Prostate gland (tissue), 2 donors: Measurements from ENCODE around the gene APOL4. TPM values are rescaled to one million over a fixed set of nuclear protein-coding genes. Genes with fewer than 3 reads are reported as not detected.
"Not testable (repeated sequence)": the region's sequence is repeated elsewhere in the genome, so short reads cannot be mapped to it uniquely, and the experiment has no call there.

Experiments
- DNase-seq: peaks from one replicate; pipeline ENCODE4 v3.0.0-alpha.2; 2019; ENCODE audit warnings: low spot score
- H3K27ac ChIP-seq, 2 donors: fragments of 200-600 bp; sonication (generic); 2 replicates each; pipeline ENCODE4 v1.5.1; 2017 to 2019
- H3K27me3 ChIP-seq: fragments of 200-600 bp; sonication (generic); replicated peaks from 2 replicates; pipeline ENCODE4 v1.5.1; 2019; ENCODE audit not compliant: insufficient read depth
- H3K36me3 ChIP-seq, 2 donors: fragments of 200-600 bp; sonication (generic); 1 replicate in 1 of 2; 2 replicates in 1 of 2; pipeline versions ENCODE4 v1.5.1 to v1.8.1; 2017 to 2019
- H3K4me1 ChIP-seq: fragments of 200-600 bp; sonication (generic); replicated peaks from 2 replicates; pipeline ENCODE4 v1.5.1; 2019
- H3K4me3 ChIP-seq, 2 donors: fragments of 200-600 bp; sonication (generic); 2 replicates each; pipeline ENCODE4 v1.5.1; 2017 to 2019
- H3K9me3 ChIP-seq: fragments of 200-600 bp; sonication (generic); 2 replicates; pipeline ENCODE4 v1.5.1; 2017
- POLR2A ChIP-seq: fragments of 450-650 bp; IDR thresholded peaks from one replicate; pipeline ENCODE4 v1.6.1; 2016; ENCODE audit warnings: antibody characterized with exemption, mild to moderate bottlenecking
- POLR2AphosphoS5 ChIP-seq: sonication (generic); formaldehyde crosslinking; IDR thresholded peaks from one replicate; pipeline ENCODE4 v1.6.1; 2017; ENCODE audit warnings: antibody characterized with exemption
- WGBS: methylation state at CpG from one replicate; pipeline ENCODE4 v1.1.5; 2018; 5-methylcytosine and 5-hydroxymethylcytosine counted together
- intact Hi-C: fragments of 100-400 bp; cut with DNase I; formaldehyde crosslinking; loops from one replicate; pipeline ENCODE4 v1.14.2; 2022
- total RNA-seq, 2 donors: library from RNA; depleted of rRNA; stranded (reverse); fragments of >200 nt; gene quantifications; one replicate each; pipeline ENCODE4 v1.1.0, GENCODE V29; 2016
- TF ChIP-seq, protein P1 (sequence below), 4 experiments: fragments of 200-600 bp in 2 of 4; fragments of 450-650 bp in 2 of 4; sonication (generic) in 2 of 4; IDR thresholded peaks; 1 replicate in 3 of 4; 2 replicates in 1 of 4; pipeline ENCODE4 v1.5.1; 2016 to 2019; ENCODE audit warnings: antibody characterized with exemption in 4 of 4, mild to moderate bottlenecking in 2 of 4, moderate library complexity in 2 of 4

Gene APOL4
- total RNA-seq, 2 donors from 2014 or later, result 13.6 to 25.5 TPM

DNA sequence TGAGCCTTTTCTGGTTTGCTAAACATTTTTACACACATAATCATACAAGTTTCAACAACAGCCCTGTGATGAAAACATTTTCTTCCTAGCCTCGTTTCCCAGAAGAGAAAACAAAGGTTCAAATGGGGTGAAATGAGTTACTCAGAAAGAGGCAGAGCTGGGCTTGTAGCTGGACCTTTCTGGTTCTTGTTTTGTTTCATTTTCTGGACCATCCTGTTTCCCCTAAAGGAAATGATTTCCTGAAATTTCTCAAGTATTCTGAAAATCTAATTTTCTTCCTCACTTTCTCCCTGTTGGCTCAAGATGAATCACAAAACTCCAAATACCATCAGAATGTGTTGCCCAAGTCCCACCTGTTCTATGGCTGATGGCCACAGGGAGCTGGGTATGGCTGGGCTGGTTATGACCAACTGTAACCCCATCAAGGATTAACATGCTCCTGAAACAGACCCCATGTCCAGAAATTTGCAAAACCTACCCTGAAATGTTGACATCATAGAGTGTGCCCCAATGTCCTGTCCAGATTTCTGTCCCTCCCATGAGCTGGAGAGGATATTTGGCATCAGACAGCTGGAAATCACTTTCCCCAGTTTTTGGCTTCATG is 6.7 kb upstream of the APOL4 start:
- no peaks in the 10 kb centered on the region for H3K36me3 ChIP-seq
- H3K27ac ChIP-seq, result no peak overlapping the region
- 12% methylated on average over 1 of the region's 1 CpG for WGBS
- intact Hi-C loops, result no loop called here
- no peaks in the 10 kb centered on the region for H3K4me1 ChIP-seq
- no peaks in the 10 kb centered on the region for H3K9me3 ChIP-seq
- no peak overlapping the region for H3K4me3 ChIP-seq
- DNase-seq, result no peak
- no peak for TF ChIP-seq POLR2A
- no peak for TF ChIP-seq POLR2AphosphoS5
- TF ChIP-seq, protein P1, sequence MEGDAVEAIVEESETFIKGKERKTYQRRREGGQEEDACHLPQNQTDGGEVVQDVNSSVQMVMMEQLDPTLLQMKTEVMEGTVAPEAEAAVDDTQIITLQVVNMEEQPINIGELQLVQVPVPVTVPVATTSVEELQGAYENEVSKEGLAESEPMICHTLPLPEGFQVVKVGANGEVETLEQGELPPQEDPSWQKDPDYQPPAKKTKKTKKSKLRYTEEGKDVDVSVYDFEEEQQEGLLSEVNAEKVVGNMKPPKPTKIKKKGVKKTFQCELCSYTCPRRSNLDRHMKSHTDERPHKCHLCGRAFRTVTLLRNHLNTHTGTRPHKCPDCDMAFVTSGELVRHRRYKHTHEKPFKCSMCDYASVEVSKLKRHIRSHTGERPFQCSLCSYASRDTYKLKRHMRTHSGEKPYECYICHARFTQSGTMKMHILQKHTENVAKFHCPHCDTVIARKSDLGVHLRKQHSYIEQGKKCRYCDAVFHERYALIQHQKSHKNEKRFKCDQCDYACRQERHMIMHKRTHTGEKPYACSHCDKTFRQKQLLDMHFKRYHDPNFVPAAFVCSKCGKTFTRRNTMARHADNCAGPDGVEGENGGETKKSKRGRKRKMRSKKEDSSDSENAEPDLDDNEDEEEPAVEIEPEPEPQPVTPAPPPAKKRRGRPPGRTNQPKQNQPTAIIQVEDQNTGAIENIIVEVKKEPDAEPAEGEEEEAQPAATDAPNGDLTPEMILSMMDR (IDR thresholded peaks at IDR 0.05), result no peak
- H3K27me3 ChIP-seq, result no peaks in the 10 kb centered on the region

DNA sequence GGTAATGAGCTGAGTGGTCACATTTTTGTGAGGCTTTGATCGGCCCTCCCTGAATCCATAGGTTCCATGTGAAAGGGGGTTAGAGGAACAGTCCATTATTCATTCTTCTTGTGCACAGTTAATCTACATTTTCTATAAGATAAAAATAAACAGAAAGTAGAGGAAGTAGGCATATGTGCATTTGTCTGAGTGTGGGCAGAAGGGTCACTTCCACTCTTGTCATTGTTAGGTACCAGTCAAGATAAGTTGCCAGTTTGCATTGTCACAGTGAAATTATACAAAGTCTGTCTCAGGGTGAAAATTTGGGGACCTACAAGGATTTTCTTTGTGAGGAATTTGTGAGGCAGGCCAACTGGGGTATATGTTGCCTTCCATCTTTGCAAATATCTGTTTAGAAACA is 4.6 kb upstream of the APOL4 start:
- H3K4me3 ChIP-seq, result no peak overlapping the region
- H3K27me3 ChIP-seq, result no peaks in the 10 kb centered on the region
- intact Hi-C loops, result no loop called here
- no peaks in the 10 kb centered on the region for H3K9me3 ChIP-seq
- no peak for DNase-seq
- no peaks in the 10 kb centered on the region for H3K36me3 ChIP-seq
- 97% methylated on average over 1 of the region's 1 CpG for WGBS
- TF ChIP-seq, protein P1 (IDR thresholded peaks at IDR 0.05), result no peak
- TF ChIP-seq POLR2AphosphoS5 (no peak), POLR2A (no peak)
- no peak overlapping the region for H3K27ac ChIP-seq
- peaks cover 8% of the 10 kb centered on the region for H3K4me1 ChIP-seq

- H3K4me3 ChIP-seq, DNase-seq, H3K36me3 ChIP-seq, H3K9me3 ChIP-seq, H3K4me1 ChIP-seq, intact Hi-C loops, H3K27me3 ChIP-seq, H3K27ac ChIP-seq: not testable (repeated sequence)
- 81% methylated on average over 5 of the region's 5 CpGs for WGBS
Observed at GRCh38 chr22:36205573-36205972, 4.0 kb upstream of the APOL4 start.

DNA sequence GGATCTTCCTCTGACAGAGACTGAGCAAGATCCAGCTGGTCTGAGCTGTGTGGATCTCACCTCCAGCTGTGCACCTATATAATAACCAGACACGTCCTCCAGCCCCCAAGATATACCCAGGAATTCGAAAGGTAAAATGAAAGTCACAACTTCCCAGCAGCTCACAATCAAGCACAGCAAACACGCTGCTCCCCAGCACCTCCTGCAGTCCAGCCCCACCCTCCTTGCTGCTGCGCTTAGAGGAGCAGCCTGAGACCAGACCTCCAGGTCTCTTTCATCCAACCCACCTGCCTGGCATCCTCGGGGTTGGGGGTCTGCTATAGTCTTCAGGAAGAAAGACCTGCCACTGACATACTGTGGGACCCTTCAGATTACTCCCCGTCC is 3.0 kb upstream of the APOL4 start:
- DNase-seq, result no peak
- TF ChIP-seq POLR2A (no peak), POLR2AphosphoS5 (no peak)
- TF ChIP-seq, protein P1 (IDR thresholded peaks at IDR 0.05), result no peak
- 69% methylated on average over 6 of the region's 6 CpGs for WGBS
- Histone ChIP-seq H3K4me1 (peaks cover 8% of the 10 kb centered on the region), H3K27me3 (no peaks in the 10 kb centered on the region), H3K4me3 (no peak overlapping the region), H3K36me3 (no peaks in the 10 kb centered on the region), H3K9me3 (no peaks in the 10 kb centered on the region), H3K27ac (peak overlapping the region; percentile 19 to 66)
- intact Hi-C loops, result no loop called here

DNA sequence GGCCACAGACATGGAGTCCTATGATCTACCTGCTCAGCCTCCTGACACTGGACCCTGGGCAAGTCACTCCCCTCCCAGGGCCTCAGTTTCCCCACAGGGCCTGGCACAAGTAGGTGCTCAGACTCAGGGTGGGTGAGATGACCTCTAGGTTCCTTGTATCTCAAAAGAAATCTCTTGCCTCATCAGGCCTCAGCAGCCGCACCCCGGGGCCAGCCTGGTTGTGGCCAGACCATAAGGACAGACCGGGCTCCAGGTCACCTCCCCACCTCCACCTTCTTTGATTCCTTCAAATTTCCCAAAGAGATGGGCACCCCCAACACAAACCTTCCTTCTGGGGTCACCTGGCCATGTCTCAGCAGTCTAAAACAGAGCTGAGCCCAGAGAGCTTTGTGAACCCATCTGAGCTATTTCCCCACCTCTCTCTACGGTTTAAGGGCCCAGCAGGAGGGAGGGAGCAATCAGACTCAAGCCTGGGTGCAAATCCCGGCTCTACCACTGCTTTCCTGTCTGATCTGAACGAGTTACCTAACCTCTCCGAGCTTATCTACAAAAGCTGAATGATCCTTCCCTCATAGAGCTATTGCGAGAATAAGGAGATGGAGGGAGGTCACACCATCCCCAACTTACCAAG is 2.5 kb upstream of the APOL4 start:
- Histone ChIP-seq H3K36me3 (no peaks in the 10 kb centered on the region), H3K4me3 (peak overlapping the region in 1 of 2 donors; percentile 5), H3K4me1 (peaks cover 8% of the 10 kb centered on the region), H3K27ac (peak overlapping the region; percentile 19 to 66), H3K9me3 (no peaks in the 10 kb centered on the region), H3K27me3 (no peaks in the 10 kb centered on the region)
- no peak for DNase-seq
- WGBS, result 84% methylated on average over 8 of the region's 8 CpGs
- intact Hi-C loops, result no loop called here
- TF ChIP-seq POLR2AphosphoS5 (no peak), POLR2A (no peak)
- TF ChIP-seq, protein P1 (IDR thresholded peaks at IDR 0.05), result no peak
